A549 (cell line): ENCODE data around the gene USP13. TPM values are rescaled to one million over a fixed set of nuclear protein-coding genes. Genes with fewer than 3 reads are reported as not detected.

Experiments
- ATAC-seq, 2 experiments: fragments of 200-7000 bp in 1 of 2; fragments of >200 bp in 1 of 2; cut with Nextera tagmentation in 1 of 2; cut with Tn5 transposase in 1 of 2; 3 replicates each; pipeline versions ENCODE4 v1.8.0 to v1.9.1; 2018 to 2020; ENCODE audit warnings: mild to moderate bottlenecking in 1 of 2, moderate library complexity in 1 of 2
- CTCF ChIA-PET: fragments of 300-600 bp; sonication (Branson Sonifier 250); formaldehyde crosslinking; extraction: SDS; loops from one replicate; lab custom pipeline; 2021; ENCODE audit warnings: antibody characterized with exemption, inconsistent platforms; lab: Yijun Ruan, JAX
- POLR2A ChIA-PET: fragments of 350-600 bp; formaldehyde crosslinking; extraction: SDS; loops from one replicate; lab custom pipeline; 2021; ENCODE audit warnings: antibody characterized with exemption, inconsistent platforms; lab: Yijun Ruan, JAX
- DNase-seq, 2 experiments: peaks; one replicate each; pipeline versions ENCODE4 v3.0.0 to v3.0.0-alpha.2; 2011 to 2016; ENCODE audit warnings: low read depth in 1 of 2, low spot score in 1 of 2
- FAIRE-seq: peaks from 2 replicates; lab custom pipeline; 2011; peaks lifted over from hg19 to GRCh38; lab: Jason Lieb, UNC
- H3K27ac ChIP-seq, 2 experiments: fragments of >200 bp; sonication (Bioruptor Twin); formaldehyde crosslinking; 3 replicates each; pipeline ENCODE4 v1.5.1; 2016 to 2017
- H3K4me1 ChIP-seq: fragments of >200 bp; sonication (Bioruptor Twin); formaldehyde crosslinking; 3 replicates; pipeline ENCODE4 v1.6.1; 2016
- H3K4me2 ChIP-seq: fragments of >200 bp; sonication (Bioruptor Twin); formaldehyde crosslinking; 3 replicates; pipeline ENCODE4 v1.6.1; 2016
- H3K4me3 ChIP-seq: fragments of >200 bp; sonication (Bioruptor Twin); formaldehyde crosslinking; 3 replicates; pipeline ENCODE4 v1.5.1; 2016
- H3K9me3 ChIP-seq: fragments of >200 bp; sonication (Bioruptor Twin); formaldehyde crosslinking; 3 replicates; pipeline ENCODE4 v1.6.1; 2016
- BHLHE40 ChIP-seq: IDR thresholded peaks from 2 replicates; pipeline ENCODE4 v1.6.1; 2012; ENCODE audit warnings: low read depth, low read length, inconsistent platforms
- CBX8 ChIP-seq: fragments of 200-600 bp; sonication (generic); IDR thresholded peaks from 2 replicates; pipeline ENCODE4 v1.6.1; 2016
- CHD2 ChIP-seq: fragments of 150-350 bp; IDR thresholded peaks from 2 replicates; pipeline ENCODE4 v1.6.1; 2014; ENCODE audit warnings: low read length; ENCODE audit not compliant: partially characterized antibody
- FOSB ChIP-seq: fragments of 250-450 bp; sonication (Bioruptor Pico); IDR thresholded peaks from 2 replicates; pipeline ENCODE4 v1.5.0; 2020; ENCODE audit warnings: mild to moderate bottlenecking, moderate library complexity
- HOXB5 ChIP-seq: fragments of 250-450 bp; sonication (Bioruptor Pico); IDR thresholded peaks from 2 replicates; pipeline ENCODE4 v1.5.0; 2020; ENCODE audit warnings: mild to moderate bottlenecking, moderate library complexity
- KDM5A ChIP-seq: fragments of 200-600 bp; sonication (generic); IDR thresholded peaks from 2 replicates; pipeline ENCODE4 v1.6.1; 2016; ENCODE audit warnings: antibody characterized with exemption, mild to moderate bottlenecking
- NFE2L2 ChIP-seq: fragments of 150-350 bp; conservative IDR thresholded peaks from 2 replicates; pipeline ENCODE4 v1.6.1; 2014; ENCODE audit warnings: low read length
- NR3C1 ChIP-seq: fragments of >200 bp; sonication (Bioruptor Twin); formaldehyde crosslinking; IDR thresholded peaks from 3 replicates; pipeline ENCODE4 v1.6.1; 2017
- POLR2AphosphoS2 ChIP-seq: conservative IDR thresholded peaks from 2 replicates; pipeline ENCODE4 v1.6.1; 2012; ENCODE audit warnings: low read length, improper control_type of control experiment, inconsistent platforms
- RARB ChIP-seq: fragments of 250-450 bp; sonication (Bioruptor Pico); IDR thresholded peaks from 2 replicates; pipeline ENCODE4 v1.8.0; 2021; ENCODE audit warnings: mild to moderate bottlenecking, moderate library complexity
- TP53 ChIP-seq: fragments of 250-450 bp; sonication (Bioruptor Pico); IDR thresholded peaks from 2 replicates; pipeline ENCODE4 v1.5.0; 2021; ENCODE audit warnings: mild to moderate bottlenecking, moderate library complexity
- WGBS: methylation state at CpG from one replicate; pipeline ENCODE4 v1.1.6; 2017; ENCODE audit errors: missing lambda C conversion rate; 5-methylcytosine and 5-hydroxymethylcytosine counted together
- polyA plus RNA-seq, 4 experiments: library from polyadenylated mRNA; depleted of rRNA in 3 of 4; stranded (reverse); fragments of >200 nt; fragmentation: RNase III in 1 of 4; extraction: RNeasy Plus Mini Kit Qiagen cat#74134 plus additional on column Dnase treatment in 1 of 4; gene quantifications; 2 replicates in 3 of 4; 3 replicates in 1 of 4; pipeline ENCODE4 v1.2.3, GENCODE V29; 2011 to 2017
- TF ChIP-seq, protein P1 (sequence below): fragments of 200-600 bp; sonication (generic); IDR thresholded peaks from 2 replicates; pipeline ENCODE4 v1.6.1; 2016; ENCODE audit warnings: antibody characterized with exemption, mild to moderate bottlenecking, moderate library complexity
- TF ChIP-seq, protein P2 (sequence below): fragments of 250-450 bp; sonication (Bioruptor Pico); IDR thresholded peaks from 2 replicates; pipeline ENCODE4 v1.5.0; 2020; ENCODE audit warnings: low read depth, mild to moderate bottlenecking, moderate library complexity
- TF ChIP-seq, protein P3 (sequence below): fragments of 450-650 bp; IDR thresholded peaks from 2 replicates; pipeline ENCODE4 v1.6.1; 2014; ENCODE audit warnings: antibody characterized with exemption
- TF ChIP-seq, protein P4 (sequence below): fragments of 150-350 bp; IDR thresholded peaks from 2 replicates; pipeline ENCODE4 v1.6.1; 2014; ENCODE audit warnings: low read depth, mild to moderate bottlenecking, low read length

Gene USP13
- polyA plus RNA-seq, 2 of the 4 experiments (the other 2 are of a cell fraction): 7.5 to 10.2 TPM

DNA sequence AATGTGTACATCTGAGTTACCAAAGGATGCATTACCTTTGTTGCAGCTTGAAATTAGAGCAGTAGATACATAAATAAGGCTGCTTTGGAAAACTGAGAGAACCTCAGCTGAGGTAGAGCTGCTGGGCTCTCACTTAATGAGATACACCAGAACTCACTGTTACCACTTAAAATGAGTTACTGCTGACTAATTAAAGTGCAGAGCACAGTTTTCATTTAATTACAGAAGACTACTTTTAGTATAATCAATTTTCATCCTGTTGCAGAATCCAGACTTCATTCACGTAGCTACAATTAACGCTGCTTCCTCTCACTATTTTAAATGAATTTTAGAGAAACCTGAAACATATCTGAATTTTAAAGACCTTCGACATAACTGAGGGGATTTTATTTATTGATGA lies 169.5 kb downstream of the USP13 start:
- POLR2A ChIA-PET: no interaction called here
- Histone ChIP-seq H3K4me2 (no peak overlapping the region), H3K27ac (no peak overlapping the region), H3K4me1 (no peaks in the 10 kb centered on the region), H3K4me3 (no peak overlapping the region), H3K9me3 (no peaks in the 10 kb centered on the region)
- no peak for FAIRE-seq
- ATAC-seq: no peak
- no peak for DNase-seq
- TF ChIP-seq POLR2AphosphoS2 (no peak), CBX8 (no peak), TP53 (CRISPR knock-in tag) (no peak), FOSB (CRISPR knock-in tag) (no peak), RARB (CRISPR knock-in tag) (no peak), NR3C1 (no peak), KDM5A (no peak)
- TF ChIP-seq, protein P1, sequence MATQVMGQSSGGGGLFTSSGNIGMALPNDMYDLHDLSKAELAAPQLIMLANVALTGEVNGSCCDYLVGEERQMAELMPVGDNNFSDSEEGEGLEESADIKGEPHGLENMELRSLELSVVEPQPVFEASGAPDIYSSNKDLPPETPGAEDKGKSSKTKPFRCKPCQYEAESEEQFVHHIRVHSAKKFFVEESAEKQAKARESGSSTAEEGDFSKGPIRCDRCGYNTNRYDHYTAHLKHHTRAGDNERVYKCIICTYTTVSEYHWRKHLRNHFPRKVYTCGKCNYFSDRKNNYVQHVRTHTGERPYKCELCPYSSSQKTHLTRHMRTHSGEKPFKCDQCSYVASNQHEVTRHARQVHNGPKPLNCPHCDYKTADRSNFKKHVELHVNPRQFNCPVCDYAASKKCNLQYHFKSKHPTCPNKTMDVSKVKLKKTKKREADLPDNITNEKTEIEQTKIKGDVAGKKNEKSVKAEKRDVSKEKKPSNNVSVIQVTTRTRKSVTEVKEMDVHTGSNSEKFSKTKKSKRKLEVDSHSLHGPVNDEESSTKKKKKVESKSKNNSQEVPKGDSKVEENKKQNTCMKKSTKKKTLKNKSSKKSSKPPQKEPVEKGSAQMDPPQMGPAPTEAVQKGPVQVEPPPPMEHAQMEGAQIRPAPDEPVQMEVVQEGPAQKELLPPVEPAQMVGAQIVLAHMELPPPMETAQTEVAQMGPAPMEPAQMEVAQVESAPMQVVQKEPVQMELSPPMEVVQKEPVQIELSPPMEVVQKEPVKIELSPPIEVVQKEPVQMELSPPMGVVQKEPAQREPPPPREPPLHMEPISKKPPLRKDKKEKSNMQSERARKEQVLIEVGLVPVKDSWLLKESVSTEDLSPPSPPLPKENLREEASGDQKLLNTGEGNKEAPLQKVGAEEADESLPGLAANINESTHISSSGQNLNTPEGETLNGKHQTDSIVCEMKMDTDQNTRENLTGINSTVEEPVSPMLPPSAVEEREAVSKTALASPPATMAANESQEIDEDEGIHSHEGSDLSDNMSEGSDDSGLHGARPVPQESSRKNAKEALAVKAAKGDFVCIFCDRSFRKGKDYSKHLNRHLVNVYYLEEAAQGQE: no peak
- TF ChIP-seq, protein P2, sequence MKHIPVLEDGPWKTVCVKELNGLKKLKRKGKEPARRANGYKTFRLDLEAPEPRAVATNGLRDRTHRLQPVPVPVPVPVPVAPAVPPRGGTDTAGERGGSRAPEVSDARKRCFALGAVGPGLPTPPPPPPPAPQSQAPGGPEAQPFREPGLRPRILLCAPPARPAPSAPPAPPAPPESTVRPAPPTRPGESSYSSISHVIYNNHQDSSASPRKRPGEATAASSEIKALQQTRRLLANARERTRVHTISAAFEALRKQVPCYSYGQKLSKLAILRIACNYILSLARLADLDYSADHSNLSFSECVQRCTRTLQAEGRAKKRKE (CRISPR knock-in tag): no peak
- CTCF ChIA-PET: interaction anchor here (0.6 to 0.9 kb wide), 2 partner anchors 11 to 173 kb away, joined by 3 to 4 read pairs; no protein-coding TSS in a partner anchor
- 15% methylated on average over 3 of the region's 3 CpGs for WGBS

DNA sequence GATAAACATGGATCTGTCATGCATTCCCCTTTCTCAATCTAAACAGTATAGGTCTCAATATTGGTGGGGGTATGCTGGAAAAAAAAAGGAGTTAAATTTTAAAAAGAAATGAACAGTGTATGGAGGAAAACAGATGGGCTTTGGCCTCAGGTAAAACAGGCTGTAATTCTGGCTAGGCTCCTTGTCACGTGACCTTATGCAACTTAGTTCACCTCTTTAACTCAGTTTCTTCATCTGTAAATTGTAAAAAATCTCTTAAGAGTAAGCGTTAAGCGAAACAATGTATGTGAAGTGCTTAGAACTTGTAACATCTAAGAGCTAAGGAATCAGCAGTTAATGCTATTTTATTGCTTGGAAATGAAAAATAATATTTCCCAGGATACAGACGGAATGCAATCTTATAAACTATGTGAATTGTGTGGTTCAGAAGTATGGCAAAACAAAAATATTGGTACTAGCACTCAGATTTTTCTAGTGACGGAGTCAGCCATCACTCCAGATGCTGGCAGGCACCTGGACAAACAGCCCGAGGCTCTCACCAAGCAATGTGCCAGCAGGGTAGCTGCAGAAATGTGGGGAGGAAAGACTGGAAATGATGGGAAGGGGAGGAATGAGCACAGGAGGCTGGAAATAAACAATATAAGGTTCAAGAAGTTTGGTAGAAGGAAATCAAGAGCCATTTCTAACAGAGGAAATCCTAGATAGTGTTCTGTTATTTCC lies 172.8 kb downstream of the USP13 start:
- no peaks in the 10 kb centered on the region for H3K4me1 ChIP-seq
- no peak for DNase-seq
- ChIA-PET CTCF (interaction anchor here (2.0 kb wide), 1 partner anchor 15 kb away, joined by 6 read pairs; no protein-coding TSS in a partner anchor), POLR2A (no interaction called here)
- 29% methylated on average over 6 of the region's 6 CpGs for WGBS
- no peak overlapping the region for H3K4me3 ChIP-seq
- H3K4me2 ChIP-seq: no peak overlapping the region
- TF ChIP-seq, protein P3, sequence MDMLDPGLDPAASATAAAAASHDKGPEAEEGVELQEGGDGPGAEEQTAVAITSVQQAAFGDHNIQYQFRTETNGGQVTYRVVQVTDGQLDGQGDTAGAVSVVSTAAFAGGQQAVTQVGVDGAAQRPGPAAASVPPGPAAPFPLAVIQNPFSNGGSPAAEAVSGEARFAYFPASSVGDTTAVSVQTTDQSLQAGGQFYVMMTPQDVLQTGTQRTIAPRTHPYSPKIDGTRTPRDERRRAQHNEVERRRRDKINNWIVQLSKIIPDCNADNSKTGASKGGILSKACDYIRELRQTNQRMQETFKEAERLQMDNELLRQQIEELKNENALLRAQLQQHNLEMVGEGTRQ: 0 out of 2 replicates have a peak, but pooled peaks have one; percentile 21
- no peak for TF ChIP-seq TP53 (CRISPR knock-in tag)
- no peak overlapping the region for H3K27ac ChIP-seq
- no peak for FAIRE-seq
- no peaks in the 10 kb centered on the region for H3K9me3 ChIP-seq
- ATAC-seq: no peak

DNA sequence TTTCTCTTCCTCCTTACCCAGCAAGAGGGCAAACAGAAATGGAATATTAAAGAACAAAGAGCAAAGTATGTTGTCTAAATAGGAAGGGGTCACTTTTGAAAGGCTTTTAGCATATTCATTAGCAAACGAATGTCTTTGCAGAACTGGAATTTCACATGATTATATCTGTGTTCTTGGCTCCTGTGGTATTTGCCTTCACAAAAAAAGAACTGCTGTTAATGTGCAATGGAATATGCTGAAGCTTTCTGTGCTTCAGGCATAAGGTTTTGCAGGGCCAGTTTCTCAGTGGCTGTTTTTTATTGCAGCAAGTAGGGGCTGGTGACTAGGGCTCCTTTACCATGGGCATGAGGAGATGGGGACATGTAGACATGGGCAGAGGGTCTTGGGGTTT lies 173.4 kb downstream of the USP13 start:
- no peaks in the 10 kb centered on the region for H3K4me1 ChIP-seq
- POLR2A ChIA-PET: no interaction called here
- WGBS: 0% methylated on average over 1 of the region's 1 CpG
- CTCF ChIA-PET: interaction anchor here (2.0 kb wide), 1 partner anchor 16 kb away, joined by 6 read pairs; no protein-coding TSS in a partner anchor
- FAIRE-seq (no peak), ATAC-seq (no peak), DNase-seq (no peak)
- H3K9me3 ChIP-seq: no peaks in the 10 kb centered on the region
- TF ChIP-seq NFE2L2: no peak
- TF ChIP-seq HOXB5 (CRISPR knock-in tag): no peak
- TF ChIP-seq BHLHE40: no peak
- TF ChIP-seq, protein P4, sequence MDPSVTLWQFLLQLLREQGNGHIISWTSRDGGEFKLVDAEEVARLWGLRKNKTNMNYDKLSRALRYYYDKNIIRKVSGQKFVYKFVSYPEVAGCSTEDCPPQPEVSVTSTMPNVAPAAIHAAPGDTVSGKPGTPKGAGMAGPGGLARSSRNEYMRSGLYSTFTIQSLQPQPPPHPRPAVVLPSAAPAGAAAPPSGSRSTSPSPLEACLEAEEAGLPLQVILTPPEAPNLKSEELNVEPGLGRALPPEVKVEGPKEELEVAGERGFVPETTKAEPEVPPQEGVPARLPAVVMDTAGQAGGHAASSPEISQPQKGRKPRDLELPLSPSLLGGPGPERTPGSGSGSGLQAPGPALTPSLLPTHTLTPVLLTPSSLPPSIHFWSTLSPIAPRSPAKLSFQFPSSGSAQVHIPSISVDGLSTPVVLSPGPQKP: no peak
- TF ChIP-seq CHD2: no peak
- no peak overlapping the region for H3K4me3 ChIP-seq
- H3K4me2 ChIP-seq: no peak overlapping the region
- no peak overlapping the region for H3K27ac ChIP-seq
